HuH-7.5 (cell line): ENCODE data around the gene FSTL5.
"Not testable (repeated sequence)": the region's sequence is repeated elsewhere in the genome, so short reads cannot be mapped to it uniquely, and the experiment has no call there.

Experiments
- DNase-seq: peaks from one replicate; pipeline ENCODE4 v3.0.0; 2011; ENCODE audit warnings: low spot score

FSTL5 gene

GRCh38 chr4:161829591-161829990 lies 334.2 kb downstream of the FSTL5 start:
- DNase-seq = no peak

GRCh38 chr4:161828061-161828460 lies 335.7 kb downstream of the FSTL5 start:
- DNase-seq = no peak

- DNase-seq = no peak
These were observed 336.8 kb downstream of the FSTL5 start for GRCh38 chr4:161827013-161827412.

- no peak for DNase-seq
These were observed 340.4 kb downstream of the FSTL5 start for GRCh38 chr4:161823450-161823849.

GRCh38 chr4:161822174-161822573 lies 341.6 kb downstream of the FSTL5 start:
- no peak for DNase-seq

GRCh38 chr4:161817914-161818313 lies 345.9 kb downstream of the FSTL5 start:
- DNase-seq = no peak

GRCh38 chr4:161816958-161817357 lies 346.8 kb downstream of the FSTL5 start:
- no peak for DNase-seq

GRCh38 chr4:161815841-161816240 lies 348.0 kb downstream of the FSTL5 start:
- DNase-seq = no peak

GRCh38 chr4:161813889-161814288 lies 349.9 kb downstream of the FSTL5 start:
- DNase-seq = no peak

GRCh38 chr4:161813389-161813788 lies 350.4 kb downstream of the FSTL5 start:
- DNase-seq = no peak

- no peak for DNase-seq
These were observed 360.6 kb downstream of the FSTL5 start for GRCh38 chr4:161803171-161803570.

GRCh38 chr4:161799710-161800109 lies 364.1 kb downstream of the FSTL5 start:
- DNase-seq = peak; percentile 9

GRCh38 chr4:161792991-161793390 lies 370.8 kb downstream of the FSTL5 start:
- no peak for DNase-seq

- DNase-seq = no peak
These were observed 371.8 kb downstream of the FSTL5 start for GRCh38 chr4:161791796-161792556.

GRCh38 chr4:161767116-161767515 lies 396.7 kb downstream of the FSTL5 start:
- DNase-seq = no peak

GRCh38 chr4:161762796-161763195 lies 401.0 kb downstream of the FSTL5 start:
- no peak for DNase-seq

GRCh38 chr4:161760008-161760407 lies 403.8 kb downstream of the FSTL5 start:
- DNase-seq = no peak

- DNase-seq = not testable (repeated sequence)
These were observed 405.4 kb downstream of the FSTL5 start for GRCh38 chr4:161758412-161758811.

- no peak for DNase-seq
These were observed 434.9 kb downstream of the FSTL5 start for GRCh38 chr4:161728929-161729328.

- no peak for DNase-seq
These were observed 441.9 kb downstream of the FSTL5 start for GRCh38 chr4:161721947-161722346.

GRCh38 chr4:161717084-161717483 lies 446.7 kb downstream of the FSTL5 start:
- DNase-seq = no peak

- DNase-seq = no peak
These were observed 448.9 kb downstream of the FSTL5 start for GRCh38 chr4:161714931-161715330.

- DNase-seq = no peak
These were observed 449.6 kb downstream of the FSTL5 start for GRCh38 chr4:161714022-161714751.

GRCh38 chr4:161704653-161705052 lies 459.1 kb downstream of the FSTL5 start:
- DNase-seq = no peak
